HEK293 (cell line): ENCODE measurements around the gene TRIM69.

Source experiments
- HIC1 ChIP-seq: fragments of 450-650 bp; formaldehyde crosslinking; IDR thresholded peaks from 2 replicates; pipeline ENCODE4 v1.5.1; 2016; ENCODE audit warnings: missing biosample characterization, missing genetic modification characterization
- KLF8 ChIP-seq: fragments of 450-650 bp; formaldehyde crosslinking; IDR thresholded peaks from 2 replicates; pipeline ENCODE4 v1.5.1; 2016; ENCODE audit warnings: missing biosample characterization, missing genetic modification characterization
- PRDM10 ChIP-seq: fragments of 450-650 bp; formaldehyde crosslinking; IDR thresholded peaks from 2 replicates; pipeline ENCODE4 v1.5.1; 2016; ENCODE audit warnings: missing biosample characterization, missing genetic modification characterization
- PRDM2 ChIP-seq: fragments of 450-650 bp; formaldehyde crosslinking; IDR thresholded peaks from 2 replicates; pipeline ENCODE4 v1.5.1; 2016; ENCODE audit warnings: missing biosample characterization, missing genetic modification characterization, borderline replicate concordance
- PRDM6 ChIP-seq: fragments of 450-650 bp; formaldehyde crosslinking; IDR thresholded peaks from 2 replicates; pipeline ENCODE4 v1.5.1; 2017; ENCODE audit warnings: missing biosample characterization, missing genetic modification characterization
- REST ChIP-seq: fragments of 450-650 bp; formaldehyde crosslinking; IDR thresholded peaks from 2 replicates; pipeline ENCODE4 v1.5.1; 2016; ENCODE audit warnings: missing biosample characterization, missing genetic modification characterization
- ZNF112 ChIP-seq: fragments of 450-650 bp; formaldehyde crosslinking; IDR thresholded peaks from 2 replicates; pipeline ENCODE4 v1.5.0; 2017; ENCODE audit warnings: missing biosample characterization, missing genetic modification characterization
- ZNF174 ChIP-seq: fragments of 450-650 bp; formaldehyde crosslinking; IDR thresholded peaks from 2 replicates; pipeline ENCODE4 v1.5.0; 2017; ENCODE audit warnings: missing biosample characterization, mild to moderate bottlenecking, missing genetic modification characterization
- ZNF211 ChIP-seq: fragments of 450-650 bp; formaldehyde crosslinking; IDR thresholded peaks from 2 replicates; pipeline ENCODE4 v1.5.1; 2016; ENCODE audit warnings: low read depth, missing biosample characterization, missing genetic modification characterization
- ZNF223 ChIP-seq: fragments of 450-650 bp; formaldehyde crosslinking; IDR thresholded peaks from 2 replicates; pipeline ENCODE4 v1.5.1; 2016; ENCODE audit warnings: missing biosample characterization, missing genetic modification characterization
- ZNF501 ChIP-seq: fragments of 450-650 bp; formaldehyde crosslinking; IDR thresholded peaks from 2 replicates; pipeline ENCODE4 v1.5.1; 2016; ENCODE audit warnings: missing biosample characterization, missing genetic modification characterization
- ZNF518A ChIP-seq: fragments of 450-650 bp; formaldehyde crosslinking; conservative IDR thresholded peaks from 2 replicates; pipeline ENCODE4 v1.5.1; 2016; ENCODE audit warnings: low read depth, missing biosample characterization, missing genetic modification characterization
- ZNF654 ChIP-seq: fragments of 450-650 bp; formaldehyde crosslinking; IDR thresholded peaks from 2 replicates; pipeline ENCODE4 v1.5.1; 2016; ENCODE audit warnings: low read depth, missing biosample characterization, missing genetic modification characterization
- ZSCAN4 ChIP-seq: fragments of 450-650 bp; formaldehyde crosslinking; IDR thresholded peaks from 2 replicates; pipeline ENCODE4 v1.5.1; 2017; ENCODE audit warnings: missing biosample characterization, missing genetic modification characterization

TRIM69 gene

GRCh38 chr15:44711743-44712345, 24.5 kb upstream of the TRIM69 start (continued):
- TF ChIP-seq HIC1 (tag by site-specific recombination), result no peak
- no peak for TF ChIP-seq ZNF174 (tag by site-specific recombination)
- TF ChIP-seq ZNF112, result no peak
- no peak for TF ChIP-seq KLF8 (tag by site-specific recombination)
- 0 out of 2 replicates have a peak, but pooled peaks have one; percentile 4 for TF ChIP-seq ZNF501 (tag by site-specific recombination)
- TF ChIP-seq PRDM10, result no peak
- TF ChIP-seq ZSCAN4 (tag by site-specific recombination), result no peak
- no peak for TF ChIP-seq ZNF518A
- TF ChIP-seq REST (tag by site-specific recombination), result no peak
- TF ChIP-seq ZNF654 (tag by site-specific recombination), result no peak
- no peak for TF ChIP-seq PRDM2 (tag by site-specific recombination)
- TF ChIP-seq PRDM6, result no peak
- TF ChIP-seq ZNF223, result no peak
- TF ChIP-seq ZNF211 (tag by site-specific recombination), result no peak
